K562 (cell line): Measurements from ENCODE around the gene CENPU. TPM values are rescaled to one million over a fixed set of nuclear protein-coding genes. Genes with fewer than 3 reads are reported as not detected.

ENCODE experiments used
- CC2D1A ChIP-seq: fragments of 450-650 bp; IDR thresholded peaks from 2 replicates; pipeline ENCODE4 v1.6.1; 2017; ENCODE audit warnings: mild to moderate bottlenecking
- CEBPG ChIP-seq, 3 experiments: fragments of 200-800 bp in 1 of 3; sonication (Bioruptor generic) in 1 of 3; sonication (generic) in 1 of 3; formaldehyde crosslinking in 1 of 3; IDR thresholded peaks in 2 of 3; conservative IDR thresholded peaks in 1 of 3; 2 replicates each; pipeline versions ENCODE4 v1.6.1 to v1.8.0; 2016 to 2022; ENCODE audit warnings: missing compliant biosample characterization in 2 of 3, missing genetic modification characterization in 2 of 3, mild to moderate bottlenecking in 1 of 3, missing genetic modification reagents in 1 of 3
- FOSL1 ChIP-seq: fragments of 200-800 bp; sonication (Bioruptor generic); conservative IDR thresholded peaks from 2 replicates; pipeline ENCODE4 v1.6.1; 2016; ENCODE audit warnings: missing genetic modification characterization, missing compliant biosample characterization
- POLR2B ChIP-seq: fragments of 450-650 bp; IDR thresholded peaks from 2 replicates; pipeline ENCODE4 v1.6.1; 2018; ENCODE audit warnings: low read depth; ENCODE audit not compliant: partially characterized antibody
- RCOR1 ChIP-seq, 2 experiments: IDR thresholded peaks; 2 replicates each; pipeline ENCODE4 v1.6.1; 2012; ENCODE audit warnings: low read depth in 2 of 2, low read length in 2 of 2, borderline replicate concordance in 1 of 2, improper control_type of control experiment in 1 of 2
- REST ChIP-seq, 2 experiments: fragments of 450-650 bp; formaldehyde crosslinking in 1 of 2; IDR thresholded peaks; 2 replicates each; pipeline versions ENCODE4 v1.4.0 to v1.6.1; 2014 to 2020; ENCODE audit warnings: mild to moderate bottlenecking in 2 of 2, borderline replicate concordance in 1 of 2, low read depth in 1 of 2
- RFX7 ChIP-seq: fragments of 250-450 bp; sonication (Bioruptor Pico); IDR thresholded peaks from 2 replicates; pipeline ENCODE4 v1.5.1; 2021; ENCODE audit warnings: mild to moderate bottlenecking
- SMAD2 ChIP-seq: fragments of 150-350 bp; IDR thresholded peaks from 2 replicates; pipeline ENCODE4 v1.6.1; 2014; ENCODE audit warnings: low read depth, mild to moderate bottlenecking, low read length
- ZHX1 ChIP-seq: fragments of 150-350 bp; conservative IDR thresholded peaks from 2 replicates; pipeline ENCODE4 v1.6.1; 2014; ENCODE audit warnings: low read length
- ZNF224 ChIP-seq: sonication (generic); formaldehyde crosslinking; IDR thresholded peaks from 2 replicates; pipeline ENCODE4 v1.8.0; 2022; ENCODE audit warnings: mild to moderate bottlenecking, missing genetic modification reagents
- ZNF263 ChIP-seq: sonication (generic); formaldehyde crosslinking; IDR thresholded peaks from 2 replicates; pipeline ENCODE4 v1.8.0; 2022; ENCODE audit warnings: mild to moderate bottlenecking, missing genetic modification reagents, borderline replicate concordance
- ZNF830 ChIP-seq: fragments of 250-450 bp; sonication (Bioruptor Pico); IDR thresholded peaks from 2 replicates; pipeline ENCODE4 v1.5.0; 2021; ENCODE audit warnings: mild to moderate bottlenecking
- polyA plus RNA-seq, 8 experiments: library from polyadenylated mRNA; depleted of rRNA in 4 of 8; stranded (reverse) in 5 of 8; unstranded in 3 of 8; fragments of >200 nt; fragmentation: Nextera tagmentation in 2 of 8; fragmentation: Illumina TruSeq in 1 of 8; extraction: Ambion mirVana in 2 of 8; extraction: Trizol in 1 of 8; gene quantifications; 2 replicates each; pipeline versions ENCODE4 v1.2.1 to v1.2.3, GENCODE V29; 2011 to 2014; ENCODE audit warnings: inconsistent platforms in 1 of 8, missing spikeins in 1 of 8
- total RNA-seq, 7 experiments: library from RNA; depleted of rRNA in 6 of 7; stranded (reverse); fragments of >200 nt in 6 of 7; fragmentation: Illumina TruSeq in 2 of 7; extraction: Trizol in 2 of 7; gene quantifications; 2 replicates each; pipeline versions ENCODE4 v1.2.1 to v1.2.3, GENCODE V29; 2011 to 2021; ENCODE audit warnings: low replicate concordance in 1 of 7
- TF ChIP-seq, protein P1 (sequence below): fragments of 250-450 bp; sonication (Bioruptor Pico); IDR thresholded peaks from 2 replicates; pipeline ENCODE4 v1.4.0; 2020

The CENPU gene
- total and polyA plus RNA-seq, 9 of the 15 experiments (the other 6 are each of a cell fraction or from before 2014, with no cell fraction given) = 39.4 to 98.7 (median 84.3) TPM

DNA sequence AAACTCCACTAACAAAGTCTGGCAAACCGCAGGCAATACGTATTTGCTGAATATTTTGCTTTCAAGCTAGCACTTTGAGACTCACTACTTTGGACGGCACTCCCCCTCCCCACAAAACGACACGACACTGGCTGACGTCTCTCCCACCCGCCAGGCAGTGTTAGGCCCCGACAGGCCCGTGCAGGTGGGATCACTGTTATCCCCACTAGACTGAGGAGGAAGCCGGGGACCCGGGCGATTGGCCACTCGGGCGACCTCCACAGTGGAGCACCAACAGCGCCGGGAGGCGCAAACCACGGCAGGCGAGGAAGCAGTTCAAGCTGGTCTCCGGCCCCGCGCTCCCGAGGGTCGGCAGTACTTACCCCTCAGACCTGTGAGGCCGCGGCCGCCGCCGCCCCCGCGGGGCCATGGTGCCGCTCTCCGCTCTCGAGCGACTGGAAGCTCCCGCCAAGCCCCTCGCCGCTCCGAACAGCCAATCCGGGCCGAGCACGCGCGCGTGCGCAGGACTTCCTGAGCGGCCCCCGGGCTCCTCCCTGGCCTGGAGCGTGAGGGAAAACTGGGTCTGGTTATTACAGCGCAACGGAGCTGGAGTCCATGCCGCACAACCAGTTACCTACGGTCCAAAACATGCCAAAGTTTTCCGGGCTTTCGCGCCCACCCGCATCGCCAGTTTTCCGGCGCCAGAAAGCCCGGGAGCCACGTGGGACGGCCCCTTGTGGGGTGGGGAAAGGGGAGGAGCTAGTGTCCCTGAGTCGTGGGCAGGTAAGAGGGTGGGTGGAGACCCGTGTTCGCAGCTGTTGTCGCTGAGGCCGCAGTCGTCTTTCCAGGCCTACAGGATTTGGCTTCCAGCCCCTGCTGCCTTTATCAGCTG is at the start of gene CENPU (continued):
- TF ChIP-seq RCOR1 (IDR thresholded peaks at IDR 0.05; ENCODE audit: borderline replicate concordance in 1 of 2, low read depth in 2 of 2, low read length in 2 of 2) = peak; percentile 66 to 72; a peak in 3 of 4 replicates
- peak; percentile 45; the same call in 1 of the 2 replicates for TF ChIP-seq REST (IDR thresholded peaks at IDR 0.05; ENCODE audit: borderline replicate concordance)
- TF ChIP-seq REST (CRISPR knock-in tag; IDR thresholded peaks at IDR 0.05; ENCODE audit: low read depth) = 0 out of 2 replicates have a peak, but pooled peaks have one; percentile 57
- peak; percentile 74 for TF ChIP-seq CC2D1A
- TF ChIP-seq ZNF224 (CRISPR knock-in tag) = peak; percentile 49; the same call in 1 of the 2 replicates
- TF ChIP-seq ZNF830 (CRISPR knock-in tag) = 0 out of 2 replicates have a peak, but pooled peaks have one; percentile 36
- TF ChIP-seq ZHX1 = peak; percentile 89; the same call in 1 of the 2 replicates
- peak; percentile 79 for TF ChIP-seq ZNF263
- TF ChIP-seq CEBPG (CRISPR knock-in tag; IDR thresholded peaks at IDR 0.05) = peak; percentile 16; the same call in 1 of the 2 replicates
- no peak; a peak in 1 of 4 replicates for TF ChIP-seq CEBPG (tag; conservative IDR thresholded peaks at IDR 0.05 in 1 of 2, IDR thresholded peaks at IDR 0.05 in 1 of 2)
- TF ChIP-seq SMAD2 = no peak
- peak; percentile 54; the same call in 1 of the 2 replicates for TF ChIP-seq FOSL1 (tag)
- no peak for TF ChIP-seq RFX7 (CRISPR knock-in tag)
- TF ChIP-seq, protein P1, sequence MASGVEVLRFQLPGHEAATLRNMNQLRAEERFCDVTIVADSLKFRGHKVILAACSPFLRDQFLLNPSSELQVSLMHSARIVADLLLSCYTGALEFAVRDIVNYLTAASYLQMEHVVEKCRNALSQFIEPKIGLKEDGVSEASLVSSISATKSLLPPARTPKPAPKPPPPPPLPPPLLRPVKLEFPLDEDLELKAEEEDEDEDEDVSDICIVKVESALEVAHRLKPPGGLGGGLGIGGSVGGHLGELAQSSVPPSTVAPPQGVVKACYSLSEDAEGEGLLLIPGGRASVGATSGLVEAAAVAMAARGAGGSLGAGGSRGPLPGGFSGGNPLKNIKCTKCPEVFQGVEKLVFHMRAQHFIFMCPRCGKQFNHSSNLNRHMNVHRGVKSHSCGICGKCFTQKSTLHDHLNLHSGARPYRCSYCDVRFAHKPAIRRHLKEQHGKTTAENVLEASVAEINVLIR = peak; percentile 25; the same call in 1 of the 2 replicates
- peak; percentile 80 for TF ChIP-seq POLR2B
